Measurements from ENCODE around the gene THEM5.
A peak's percentile ranks its signal among the peaks of the same experiment; 100 is the strongest.
"Not testable (repeated sequence)": the region's sequence is repeated elsewhere in the genome, so short reads cannot be mapped to it uniquely, and the experiment has no call there.

Gene THEM5, protein sequence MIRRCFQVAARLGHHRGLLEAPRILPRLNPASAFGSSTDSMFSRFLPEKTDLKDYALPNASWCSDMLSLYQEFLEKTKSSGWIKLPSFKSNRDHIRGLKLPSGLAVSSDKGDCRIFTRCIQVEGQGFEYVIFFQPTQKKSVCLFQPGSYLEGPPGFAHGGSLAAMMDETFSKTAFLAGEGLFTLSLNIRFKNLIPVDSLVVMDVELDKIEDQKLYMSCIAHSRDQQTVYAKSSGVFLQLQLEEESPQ

DNA sequence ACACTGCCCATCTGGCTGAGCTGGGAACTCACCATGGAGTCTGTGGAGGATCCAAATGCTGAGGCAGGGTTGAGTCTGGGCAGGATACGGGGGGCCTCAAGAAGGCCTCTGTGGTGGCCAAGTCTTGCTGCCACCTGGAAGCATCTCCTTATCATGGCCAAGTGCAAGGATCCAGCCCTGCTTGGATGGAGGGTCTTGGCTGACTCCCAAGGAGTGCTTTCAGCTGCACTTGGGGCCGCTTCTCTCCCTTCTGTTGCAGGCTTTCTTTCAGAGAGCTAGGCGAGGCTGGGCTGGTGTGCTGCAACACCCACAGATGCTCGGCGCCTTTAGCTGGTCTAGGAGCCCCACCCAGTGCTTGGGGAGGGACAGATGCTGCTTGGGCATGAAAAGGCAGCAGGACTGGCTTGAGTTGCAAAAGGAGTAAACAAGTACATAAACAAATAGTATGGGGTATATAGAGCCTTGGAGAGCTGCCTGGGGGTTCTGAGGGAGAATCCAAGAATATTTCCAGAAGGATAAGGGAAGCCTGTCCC is at the start of gene THEM5:
Gene THEM5 (minus strand): TSS at position 302 of the 533 bp plus-strand sequence. CDS start 147 bp downstream, at position 155.
- no peak for DNase-seq (ENCODE audit: low read depth in 2 of 2)

DNA sequence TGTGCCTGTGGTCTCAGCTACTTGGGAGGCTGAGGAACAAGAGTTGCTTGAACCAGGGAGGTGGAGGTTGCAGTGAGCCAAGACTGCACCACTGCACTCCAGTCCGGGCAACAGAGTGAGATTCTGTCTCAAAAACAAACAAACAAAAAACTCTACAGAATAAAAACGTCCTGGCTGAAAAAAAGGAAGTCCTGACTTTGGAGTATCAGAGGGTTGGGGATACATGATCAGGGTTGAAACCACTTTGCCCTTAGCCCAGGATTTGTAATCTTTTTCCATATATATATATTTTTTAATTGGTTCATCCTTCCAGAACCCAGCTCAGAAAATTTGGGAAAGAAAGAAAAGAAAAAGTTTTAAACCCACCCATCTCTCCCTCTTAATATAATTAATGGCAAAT is 49.3 kb upstream of the THEM5 start:
- no peak for DNase-seq (ENCODE audit: low read depth in 2 of 2)

DNA sequence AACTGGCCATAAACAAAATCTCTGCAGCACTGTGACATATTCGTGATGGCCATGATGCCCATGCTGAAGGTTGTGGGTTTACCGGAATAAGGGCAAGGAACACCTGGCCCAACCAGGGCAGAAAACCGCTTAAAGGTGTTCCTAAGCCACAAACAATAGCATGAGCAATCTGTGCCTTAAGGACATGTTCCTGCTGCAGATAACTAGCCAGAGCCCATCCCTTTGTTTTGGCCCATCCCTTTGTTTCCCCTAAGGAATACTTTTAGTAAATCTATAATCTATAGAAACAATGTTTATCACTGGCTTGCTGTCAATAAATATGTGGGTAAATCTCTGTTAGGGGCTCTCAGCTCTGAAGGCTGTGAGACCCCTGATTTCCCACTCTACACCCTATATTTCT is 47.3 kb upstream of the THEM5 start:
- DNase-seq (ENCODE audit: low read depth in 2 of 2), result not testable (repeated sequence)

DNA sequence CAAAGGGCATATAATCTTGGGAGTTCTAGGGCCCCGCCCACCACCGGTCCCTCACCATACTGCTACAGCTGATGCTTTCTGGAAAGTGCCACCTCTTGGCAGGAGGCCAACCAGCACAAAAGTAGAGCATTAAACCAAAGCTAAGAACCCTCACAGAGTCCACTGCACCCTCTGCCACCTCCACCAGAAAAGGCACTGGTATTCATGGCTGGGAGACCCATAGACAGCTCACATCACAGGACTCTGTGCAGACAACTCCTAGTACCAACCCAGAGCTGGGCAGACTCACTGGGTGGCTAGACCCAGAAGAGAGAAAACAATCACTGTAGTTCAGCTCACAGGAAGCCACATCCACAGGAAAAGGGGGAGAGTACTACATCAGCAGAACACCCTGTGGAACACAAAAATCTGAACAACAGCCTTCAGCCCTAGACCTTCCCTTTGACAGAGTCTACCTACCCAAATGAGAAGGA is 45.0 kb upstream of the THEM5 start:
- peak in 1 of 2 donors; percentile 17 for DNase-seq (ENCODE audit: low read depth in 2 of 2)

DNA sequence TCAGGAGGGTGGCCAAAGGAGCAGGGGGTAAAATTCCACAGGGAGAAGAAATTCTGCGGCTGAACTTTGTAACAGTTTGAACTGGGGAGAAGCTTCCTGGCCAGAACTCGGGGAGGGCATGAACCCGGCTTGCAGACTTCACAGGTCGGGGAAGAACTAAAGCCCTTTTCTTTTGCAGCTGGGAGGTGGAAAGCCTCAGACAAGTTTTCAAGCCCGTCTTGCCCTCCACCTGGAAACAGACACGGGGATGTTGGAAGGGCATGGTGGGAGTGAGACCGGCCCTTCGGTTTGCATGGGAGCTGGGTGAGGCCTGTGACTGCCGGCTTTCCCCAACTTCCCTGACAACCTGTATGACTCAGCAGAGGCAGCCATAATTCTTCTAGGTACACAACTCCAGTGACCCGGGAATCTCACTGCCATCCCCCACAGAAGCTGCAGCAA is 44.5 kb upstream of the THEM5 start:
- DNase-seq (ENCODE audit: low read depth in 2 of 2), result no peak

DNA sequence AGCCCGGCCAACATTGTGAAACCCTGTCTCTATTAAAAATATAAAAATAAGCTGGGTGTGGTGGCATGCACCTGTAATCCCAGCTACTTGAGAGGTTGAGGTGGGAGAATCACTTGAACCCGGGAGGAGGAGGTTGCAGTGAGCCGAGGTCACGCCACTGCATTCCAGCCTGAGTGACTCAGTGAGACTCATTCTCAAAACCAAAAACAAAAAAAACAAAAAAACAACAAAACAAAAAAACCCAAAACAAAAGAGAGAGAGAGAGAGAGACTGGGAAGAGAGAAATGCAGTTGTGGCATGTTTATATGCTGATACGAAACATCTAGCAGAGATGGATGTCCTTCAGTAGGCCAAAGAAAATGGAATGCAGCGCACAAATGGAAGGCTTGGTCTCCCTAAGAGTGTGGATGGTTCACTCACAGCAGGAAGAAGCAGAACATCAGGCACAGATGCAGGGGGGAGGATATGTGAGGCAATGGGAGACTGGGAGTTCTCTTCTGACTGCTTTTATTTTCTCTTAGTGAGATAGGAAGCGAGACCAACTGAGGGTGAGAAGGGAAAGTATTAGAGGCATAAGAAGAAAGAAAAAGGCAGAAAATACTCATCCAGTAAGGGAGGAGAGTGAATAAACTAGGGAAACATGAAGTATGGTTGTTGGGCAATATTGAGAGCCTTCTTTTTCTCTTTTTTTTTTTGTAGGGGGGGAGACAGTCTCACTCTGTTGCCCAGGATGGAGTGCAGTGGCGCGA is 39.8 kb upstream of the THEM5 start:
- no peak for DNase-seq (ENCODE audit: low read depth in 2 of 2)

DNA sequence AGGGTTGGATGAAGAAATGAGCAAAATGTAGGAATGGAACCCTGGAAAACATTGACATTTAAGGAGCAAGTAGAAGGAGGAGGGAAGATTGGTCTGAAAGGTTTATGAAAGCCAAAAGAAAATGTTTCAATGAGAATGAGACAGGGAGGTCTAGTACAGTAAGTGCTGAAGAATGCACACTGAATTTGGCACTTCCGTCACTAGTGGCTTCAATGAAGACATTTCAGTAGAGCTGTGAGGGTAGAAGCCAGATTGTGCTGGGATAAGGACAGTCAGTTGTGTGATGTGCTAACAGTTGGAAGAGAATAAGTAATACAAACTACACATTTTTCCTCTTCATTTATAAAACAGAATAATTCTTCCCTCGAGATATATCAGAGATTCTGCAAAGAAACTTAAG is 38.7 kb upstream of the THEM5 start:
- no peak for DNase-seq (ENCODE audit: low read depth in 2 of 2)

DNA sequence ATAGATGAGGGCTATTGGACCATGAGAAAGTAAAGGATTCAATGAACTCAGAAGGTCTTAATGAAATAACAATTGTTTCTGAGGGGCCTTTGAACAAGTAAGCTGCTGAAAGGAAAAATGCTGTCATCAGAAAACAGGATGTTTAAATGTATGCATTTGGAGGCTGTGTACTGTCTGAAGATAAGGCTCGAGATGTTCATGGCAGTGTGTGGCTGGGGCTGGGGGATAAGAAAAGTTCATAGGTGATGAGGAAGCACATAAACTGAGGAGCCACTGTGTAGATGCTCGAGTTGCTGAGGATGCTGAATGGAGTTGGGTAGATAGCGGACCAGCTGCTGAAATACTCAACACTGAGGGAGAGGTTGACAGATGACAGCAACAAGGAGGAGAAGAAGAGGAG is 38.0 kb upstream of the THEM5 start:
- DNase-seq (ENCODE audit: low read depth in 2 of 2), result no peak

DNA sequence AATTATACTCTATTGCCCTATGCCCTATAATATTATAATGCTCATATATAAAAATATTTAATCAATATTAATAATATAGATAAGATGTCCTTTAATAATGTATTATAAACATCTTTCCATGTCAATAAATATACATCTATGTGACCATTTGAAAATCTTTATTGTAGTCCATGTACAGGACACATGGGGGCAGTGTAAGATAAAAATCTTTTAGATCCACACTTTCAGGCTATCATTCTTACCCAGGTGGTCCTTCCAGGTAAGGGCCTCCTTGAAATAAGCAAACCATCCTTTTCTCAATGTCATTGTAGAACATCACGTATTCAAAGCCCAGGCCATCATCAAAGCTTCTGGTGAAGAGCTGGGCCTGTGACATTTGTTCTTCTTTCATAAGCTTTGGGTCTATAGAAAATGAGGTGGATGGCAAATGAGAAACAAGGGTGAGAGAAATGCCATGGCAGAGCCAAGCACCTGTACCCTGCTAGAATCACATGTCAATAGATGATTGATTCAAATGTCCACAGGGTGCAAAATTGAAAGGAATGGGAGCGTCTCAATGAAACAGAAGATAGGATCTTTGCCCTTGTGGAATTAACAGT is 35.6 kb upstream of the THEM5 start:
- no peak for DNase-seq (ENCODE audit: low read depth in 2 of 2)

DNA sequence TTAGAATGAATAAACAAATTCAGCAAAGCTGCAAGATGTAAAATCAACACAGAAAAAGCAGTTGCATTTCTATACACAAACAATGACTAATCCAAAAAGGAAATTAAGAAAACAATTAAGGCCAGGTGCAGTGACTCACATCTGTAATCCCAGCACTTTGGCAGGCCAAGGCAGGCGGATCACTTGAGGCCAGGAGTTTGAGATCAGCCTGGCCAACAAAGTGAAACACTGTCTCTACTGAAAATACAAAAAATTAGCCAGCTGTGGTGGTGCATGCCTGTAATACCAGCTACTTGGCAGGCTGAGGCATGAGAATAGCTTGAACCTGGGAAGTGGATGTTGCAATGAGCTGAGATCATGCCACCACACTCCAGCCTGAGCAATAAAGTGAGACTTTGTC is 33.5 kb upstream of the THEM5 start:
- no peak for DNase-seq (ENCODE audit: low read depth in 2 of 2)

DNA sequence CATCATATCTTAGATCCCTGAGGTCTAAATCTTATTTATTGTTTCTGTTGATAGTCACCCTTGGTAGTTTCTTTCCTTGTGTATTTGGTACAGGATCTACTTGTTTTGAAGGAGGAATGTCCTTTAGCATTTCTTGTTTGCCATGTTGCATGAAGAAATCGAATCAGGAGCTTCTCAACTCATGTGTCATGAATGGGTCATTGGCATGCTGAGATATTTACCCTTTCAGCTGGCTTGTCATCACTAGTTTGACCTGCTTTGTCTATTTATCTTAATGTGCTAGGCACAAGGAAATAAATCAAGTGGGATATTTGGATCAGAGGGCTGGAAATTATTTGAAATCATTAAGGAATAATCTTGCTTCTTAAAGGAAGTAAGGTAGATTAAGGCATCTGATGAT is 32.0 kb upstream of the THEM5 start:
- DNase-seq (ENCODE audit: low read depth in 2 of 2), result no peak

DNA sequence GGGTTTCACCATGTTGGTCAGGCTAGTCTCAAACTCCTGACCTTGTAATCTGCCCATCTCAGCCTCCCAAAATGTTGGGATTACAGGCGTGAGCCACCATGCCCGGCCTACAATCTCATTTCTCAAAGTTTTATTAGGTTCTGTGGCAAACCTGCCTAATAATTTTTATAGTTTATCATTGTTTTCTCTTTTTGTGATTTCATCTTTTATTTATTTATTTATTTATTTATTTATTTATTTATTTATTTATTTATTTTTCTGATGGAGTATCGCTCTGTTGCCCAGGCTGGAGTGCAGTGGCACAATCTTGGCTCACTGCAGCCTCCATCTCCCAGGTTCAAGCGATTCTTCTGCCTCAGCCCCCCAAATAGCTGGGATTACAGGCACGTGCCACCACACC is 31.4 kb upstream of the THEM5 start:
- not testable (repeated sequence) for DNase-seq (ENCODE audit: low read depth in 2 of 2)

DNA sequence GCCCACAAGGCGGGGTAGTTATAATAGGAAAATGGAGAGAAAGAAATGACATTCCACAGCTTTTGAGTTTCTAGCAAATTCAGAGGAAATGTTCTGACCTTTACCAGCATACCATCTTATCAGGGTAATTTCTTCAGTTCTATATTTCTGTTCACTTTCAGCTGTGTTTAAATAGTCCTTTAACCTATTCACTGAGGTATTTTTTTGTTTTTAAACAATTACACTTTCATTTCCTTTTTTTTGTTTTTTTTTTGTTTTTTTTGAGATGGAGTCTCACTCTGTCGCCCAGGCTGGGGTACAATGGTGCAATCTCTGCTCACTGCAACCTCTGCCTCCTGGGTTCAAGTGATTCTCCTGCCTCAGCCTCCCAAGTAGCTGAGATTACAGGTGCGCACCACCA is 30.9 kb upstream of the THEM5 start:
- DNase-seq (ENCODE audit: low read depth in 2 of 2), result not testable (repeated sequence)

DNA sequence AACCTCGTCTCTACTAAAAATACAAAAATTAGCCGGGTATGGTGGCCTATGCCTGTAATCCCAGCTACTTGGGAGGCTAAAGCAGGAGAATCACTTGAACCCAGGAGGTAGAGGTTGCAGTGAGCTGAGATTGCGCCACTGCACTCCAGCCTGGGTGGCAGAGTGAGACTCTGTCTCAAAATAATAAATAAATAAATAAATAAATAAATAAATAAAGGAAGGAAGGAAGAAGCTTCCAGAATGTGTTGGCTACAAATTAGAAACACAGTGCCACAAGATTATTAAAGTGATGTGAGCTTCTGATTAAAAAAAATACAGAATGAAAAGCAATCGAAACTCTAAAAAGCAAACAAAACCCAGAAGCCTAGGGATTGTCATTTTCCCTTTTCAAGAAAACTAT is 30.4 kb upstream of the THEM5 start:
- DNase-seq (ENCODE audit: low read depth in 2 of 2), result not testable (repeated sequence)

DNA sequence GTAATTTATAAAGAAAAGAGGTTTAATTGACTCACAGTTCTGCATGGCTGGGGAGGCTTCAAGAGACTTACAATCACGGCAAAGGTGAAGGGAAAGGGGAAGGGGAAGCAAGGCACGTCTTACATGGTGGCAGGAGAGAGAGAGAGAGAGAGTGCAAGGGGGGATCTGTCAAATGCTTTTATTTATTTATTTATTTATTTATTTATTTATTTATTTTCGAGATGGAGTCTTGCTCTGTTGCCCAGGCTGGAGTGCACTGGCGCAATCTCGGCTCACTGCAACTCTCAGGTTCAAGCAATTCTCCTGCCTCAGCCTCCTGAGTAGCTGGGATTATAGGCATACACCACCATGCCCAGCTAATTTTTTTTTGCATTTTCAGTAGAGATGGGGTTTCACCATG is 29.4 kb upstream of the THEM5 start:
- DNase-seq (ENCODE audit: low read depth in 2 of 2), result not testable (repeated sequence)

DNA sequence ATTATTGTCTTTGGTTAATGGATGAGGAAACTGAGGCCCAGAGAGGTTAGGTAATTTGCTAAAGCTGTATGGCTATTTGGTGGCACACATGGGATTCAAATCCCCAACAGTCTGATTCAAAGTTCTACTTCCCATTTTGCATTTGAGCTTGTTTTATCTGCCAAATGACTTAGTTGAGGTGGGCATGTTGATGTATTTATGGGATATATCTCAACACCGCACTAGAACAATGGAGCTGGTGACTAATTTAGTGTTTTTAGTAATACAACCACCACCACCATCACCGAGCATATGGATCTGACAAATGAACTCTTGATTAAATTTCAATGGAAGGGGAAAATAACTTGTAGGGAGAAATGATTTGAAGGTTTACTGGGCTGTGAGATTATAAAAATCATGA is 29.0 kb upstream of the THEM5 start:
- no peak for DNase-seq (ENCODE audit: low read depth in 2 of 2)

DNA sequence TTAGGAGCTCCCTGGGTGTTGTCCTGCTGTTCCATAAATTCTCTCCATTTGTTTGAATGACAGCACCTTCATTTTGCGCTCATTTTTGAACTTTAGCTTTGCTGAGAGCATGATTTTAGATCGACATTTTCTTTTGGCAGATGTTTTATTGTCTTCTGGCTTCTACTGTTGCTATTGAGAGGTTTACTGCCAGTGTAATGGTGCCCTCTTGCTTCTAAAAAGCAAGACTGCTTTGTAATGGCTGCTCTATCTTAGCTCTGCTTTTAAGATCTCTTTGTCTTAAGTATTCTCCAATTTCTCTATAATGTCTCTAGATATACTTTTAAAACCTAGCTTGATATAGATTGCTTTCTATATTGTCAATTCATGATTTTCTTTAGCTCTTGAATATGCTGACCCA is 28.0 kb upstream of the THEM5 start:
- no peak for DNase-seq (ENCODE audit: low read depth in 2 of 2)

DNA sequence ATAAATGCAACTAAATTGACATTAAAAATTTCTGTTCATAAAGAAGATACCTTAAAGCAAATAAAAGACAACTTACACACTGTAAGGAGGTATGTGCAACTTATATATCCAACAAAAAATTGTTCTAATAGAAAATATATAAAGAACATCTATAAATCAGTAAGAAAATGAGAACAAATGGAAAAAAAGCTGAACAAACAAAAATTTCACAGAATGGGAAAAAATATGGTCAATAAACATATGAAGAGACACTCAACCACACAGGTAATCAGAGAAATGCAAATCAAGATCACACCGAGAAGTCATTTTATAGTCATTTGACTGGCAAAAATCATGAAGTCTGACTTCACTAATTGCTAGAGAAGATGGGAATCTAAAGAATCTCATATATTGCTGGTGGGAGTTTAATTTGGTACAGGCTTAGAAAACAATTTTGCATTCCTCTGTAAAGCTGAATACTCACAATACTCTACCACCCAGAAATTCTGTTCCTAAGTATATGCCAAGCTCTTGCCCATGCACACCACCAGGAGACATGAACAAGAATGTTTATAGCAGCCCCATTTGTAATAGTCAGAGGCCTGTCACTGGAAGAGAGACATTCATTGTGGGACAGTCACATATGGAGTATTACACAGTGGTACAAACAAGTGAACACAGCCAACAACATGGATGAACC is 22.0 kb upstream of the THEM5 start:
- no peak for DNase-seq (ENCODE audit: low read depth in 2 of 2)

DNA sequence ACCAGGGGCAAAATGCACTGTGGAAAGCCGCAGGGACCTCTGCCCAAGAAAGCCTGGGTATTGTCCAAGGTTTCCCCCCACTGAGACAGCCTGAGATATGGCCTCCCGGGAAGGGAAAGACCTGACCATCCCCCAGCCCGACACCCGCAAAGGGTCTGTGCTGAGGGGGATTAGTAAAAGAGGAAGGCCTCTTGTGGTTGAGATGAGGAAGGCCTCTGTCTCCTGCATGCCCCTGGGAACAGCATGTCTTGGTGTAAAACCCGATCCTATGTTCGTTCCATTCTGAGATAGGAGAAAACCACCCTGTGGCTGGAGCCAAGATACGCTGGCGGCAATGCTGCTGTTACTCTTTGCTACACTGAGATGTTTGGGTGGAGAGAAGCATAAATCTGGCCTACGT is 19.3 kb upstream of the THEM5 start:
- DNase-seq (ENCODE audit: low read depth in 2 of 2), result not testable (repeated sequence)

DNA sequence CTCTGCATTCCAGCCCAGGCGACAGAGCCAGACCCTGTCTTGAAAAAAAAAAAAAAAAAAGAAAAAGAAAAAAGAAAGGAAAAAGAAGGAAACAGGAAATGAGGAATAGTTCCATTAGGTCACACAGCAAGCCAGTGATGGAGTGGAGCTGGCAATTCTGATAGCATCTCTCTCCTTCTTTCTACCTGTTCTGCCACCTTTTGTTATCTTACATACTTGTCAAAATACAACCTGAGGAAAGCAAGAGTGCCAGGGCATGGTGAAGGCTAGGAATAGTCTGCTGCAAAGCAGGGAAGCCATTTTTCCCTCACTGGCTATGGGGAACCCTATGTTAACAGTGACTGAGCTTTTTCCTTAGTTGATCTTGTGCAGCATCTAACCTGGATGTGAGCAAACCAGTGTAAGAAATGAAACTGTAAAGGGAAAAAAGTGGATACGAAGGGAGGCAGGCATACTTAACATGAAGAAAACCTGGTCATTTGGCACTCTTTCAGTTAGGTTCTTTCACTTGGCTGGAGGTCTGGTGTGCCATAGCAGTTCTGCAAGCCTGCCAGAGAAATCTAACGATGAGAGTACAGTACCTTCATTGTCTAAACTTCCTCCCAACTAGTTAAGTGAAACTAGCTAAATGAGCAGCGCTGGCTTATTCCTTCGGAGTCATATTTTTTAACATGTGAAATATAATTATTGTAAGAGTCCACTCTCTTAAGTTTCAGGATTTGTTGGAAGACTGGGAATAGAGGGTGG is 17.9 kb upstream of the THEM5 start:
- no peak for DNase-seq (ENCODE audit: low read depth in 2 of 2)

DNA sequence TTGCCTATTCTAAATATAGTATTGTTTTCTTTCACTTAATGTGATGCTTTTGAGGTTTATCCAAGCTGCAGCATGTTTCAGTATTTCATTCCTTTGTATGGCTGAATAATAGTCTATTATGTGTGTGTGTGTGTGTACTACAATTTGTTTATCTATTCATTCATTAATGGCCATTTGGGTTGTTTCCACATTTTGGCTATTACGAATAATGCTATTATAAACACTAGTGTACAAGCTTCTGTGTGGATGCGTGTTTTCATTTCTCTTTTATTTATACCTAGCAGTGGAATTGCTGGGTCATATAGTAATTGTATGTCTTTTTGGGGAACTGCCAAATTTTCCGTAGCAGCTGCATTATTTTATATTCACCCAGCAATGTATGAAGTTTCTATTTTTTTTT is 15.0 kb upstream of the THEM5 start:
- no peak for DNase-seq (ENCODE audit: low read depth in 2 of 2)
